Epithelial cell of proximal tubule (primary cell): ENCODE measurements around the gene SDCBP2. TPM values are rescaled to one million over a fixed set of nuclear protein-coding genes. Genes with fewer than 3 reads are reported as not detected.
"Not testable (repeated sequence)": the region's sequence is repeated elsewhere in the genome, so short reads cannot be mapped to it uniquely, and the experiment has no call there.

Source experiments
- DNase-seq: peaks from one replicate; pipeline ENCODE4 v3.0.0-alpha.2; 2011; ENCODE audit warnings: low read depth
- H3K4me3 ChIP-seq: 2 replicates; pipeline ENCODE4 v1.5.1; 2011; ENCODE audit warnings: low read depth, mild to moderate bottlenecking, low read length
- total RNA-seq: library from RNA; depleted of rRNA; stranded (reverse); fragments of >200 nt; gene quantifications from 2 replicates; pipeline ENCODE4 v1.2.3, GENCODE V29; 2015
- TF ChIP-seq, protein P1 (sequence below): conservative IDR thresholded peaks from 2 replicates; pipeline ENCODE4 v1.5.1; 2012; ENCODE audit warnings: low read depth, mild to moderate bottlenecking, low read length

The SDCBP2 gene
- total RNA-seq, 1 donor from 2014 or later, result 5.1 TPM

DNA sequence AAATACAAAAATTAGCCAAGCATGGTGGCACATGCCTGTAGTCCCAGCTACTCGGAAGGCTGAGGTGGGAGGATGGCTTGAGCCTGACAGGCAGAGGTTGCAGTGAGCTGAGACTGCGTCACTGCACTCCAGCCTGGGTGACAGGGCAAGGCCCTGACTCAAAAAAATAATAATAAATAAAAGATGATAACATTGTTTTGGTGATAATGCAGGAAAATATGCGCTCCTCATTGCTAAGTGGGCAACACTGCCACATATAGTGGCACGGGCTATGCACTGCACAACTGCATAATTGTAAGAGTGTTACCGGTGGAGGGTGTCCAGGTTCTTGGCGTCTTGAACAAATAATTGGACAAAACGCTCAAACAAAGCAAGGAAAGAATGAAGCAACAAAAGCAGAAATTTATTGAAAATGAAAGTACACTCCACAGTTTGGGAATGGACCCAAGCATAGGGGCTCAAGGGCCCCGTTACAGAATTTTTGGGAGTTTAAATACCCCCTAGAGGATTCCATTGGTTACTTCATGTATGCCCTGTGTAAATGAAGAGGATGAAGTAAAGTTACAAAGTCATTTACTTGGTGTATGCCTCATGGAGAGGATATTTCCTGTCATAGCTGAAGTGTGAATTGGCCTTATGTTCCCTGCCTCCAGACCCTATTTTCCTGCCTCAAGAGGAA, 14.6 kb upstream of the SDCBP2 start:
- DNase-seq, H3K4me3 ChIP-seq: not testable (repeated sequence)
- TF ChIP-seq, protein P1, sequence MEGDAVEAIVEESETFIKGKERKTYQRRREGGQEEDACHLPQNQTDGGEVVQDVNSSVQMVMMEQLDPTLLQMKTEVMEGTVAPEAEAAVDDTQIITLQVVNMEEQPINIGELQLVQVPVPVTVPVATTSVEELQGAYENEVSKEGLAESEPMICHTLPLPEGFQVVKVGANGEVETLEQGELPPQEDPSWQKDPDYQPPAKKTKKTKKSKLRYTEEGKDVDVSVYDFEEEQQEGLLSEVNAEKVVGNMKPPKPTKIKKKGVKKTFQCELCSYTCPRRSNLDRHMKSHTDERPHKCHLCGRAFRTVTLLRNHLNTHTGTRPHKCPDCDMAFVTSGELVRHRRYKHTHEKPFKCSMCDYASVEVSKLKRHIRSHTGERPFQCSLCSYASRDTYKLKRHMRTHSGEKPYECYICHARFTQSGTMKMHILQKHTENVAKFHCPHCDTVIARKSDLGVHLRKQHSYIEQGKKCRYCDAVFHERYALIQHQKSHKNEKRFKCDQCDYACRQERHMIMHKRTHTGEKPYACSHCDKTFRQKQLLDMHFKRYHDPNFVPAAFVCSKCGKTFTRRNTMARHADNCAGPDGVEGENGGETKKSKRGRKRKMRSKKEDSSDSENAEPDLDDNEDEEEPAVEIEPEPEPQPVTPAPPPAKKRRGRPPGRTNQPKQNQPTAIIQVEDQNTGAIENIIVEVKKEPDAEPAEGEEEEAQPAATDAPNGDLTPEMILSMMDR, result peak; percentile 18

DNA sequence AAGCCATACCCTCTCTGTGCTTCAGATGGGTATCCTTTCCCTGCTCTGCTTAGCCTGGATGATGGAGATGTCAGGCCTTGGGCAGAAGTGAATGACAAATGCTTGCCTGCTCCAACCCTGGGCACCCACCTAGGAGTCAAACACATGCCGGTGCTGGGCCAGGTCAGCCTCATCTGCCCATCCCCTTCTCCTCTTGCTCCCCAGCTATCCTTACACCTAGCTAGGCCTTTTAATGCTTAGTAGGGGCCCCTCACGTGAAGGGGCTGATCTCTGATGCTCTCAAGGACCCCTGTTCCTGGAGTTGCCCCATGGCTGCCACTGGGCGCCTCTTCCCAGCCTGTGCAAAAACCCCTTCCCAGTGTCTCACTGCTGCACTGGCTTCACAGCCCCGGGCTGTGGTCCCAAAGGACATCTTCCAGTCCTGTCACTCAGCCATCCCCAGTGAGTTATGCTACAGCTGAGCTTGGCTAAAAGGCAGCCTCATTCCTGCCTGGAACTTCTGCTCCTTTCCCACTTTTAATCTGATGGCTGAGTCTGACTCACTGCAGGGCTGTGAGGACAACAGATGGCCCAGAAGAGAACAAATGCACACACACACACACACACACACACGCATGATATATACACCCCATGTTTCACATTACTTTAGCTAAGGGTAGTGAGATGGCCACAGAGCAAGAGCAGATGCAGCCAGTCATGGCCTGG, 12.8 kb upstream of the SDCBP2 start:
- no peak for DNase-seq
- TF ChIP-seq, protein P1, result no peak
- no peak overlapping the region for H3K4me3 ChIP-seq

DNA sequence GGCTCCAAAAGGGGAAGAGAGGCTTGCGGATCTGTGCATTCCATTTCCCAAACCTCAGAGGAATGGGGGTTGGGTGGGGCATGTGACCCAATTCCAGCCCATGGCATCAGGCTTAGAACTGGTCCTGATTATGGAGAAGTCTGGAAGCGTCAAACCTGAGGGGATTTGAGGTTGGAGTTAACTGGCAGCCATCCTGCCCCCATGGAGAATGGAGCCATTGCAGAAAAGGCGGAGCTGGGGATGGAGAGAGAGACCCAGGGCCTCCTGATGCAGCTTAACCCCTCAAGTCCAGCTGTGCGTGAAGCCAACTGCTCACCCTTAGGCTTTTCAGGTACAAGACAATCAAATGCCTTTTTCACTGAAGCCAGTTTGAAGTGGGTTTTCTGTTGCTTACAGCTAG, 9.9 kb upstream of the SDCBP2 start:
- no peak overlapping the region for H3K4me3 ChIP-seq
- TF ChIP-seq, protein P1, result no peak
- DNase-seq, result no peak

DNA sequence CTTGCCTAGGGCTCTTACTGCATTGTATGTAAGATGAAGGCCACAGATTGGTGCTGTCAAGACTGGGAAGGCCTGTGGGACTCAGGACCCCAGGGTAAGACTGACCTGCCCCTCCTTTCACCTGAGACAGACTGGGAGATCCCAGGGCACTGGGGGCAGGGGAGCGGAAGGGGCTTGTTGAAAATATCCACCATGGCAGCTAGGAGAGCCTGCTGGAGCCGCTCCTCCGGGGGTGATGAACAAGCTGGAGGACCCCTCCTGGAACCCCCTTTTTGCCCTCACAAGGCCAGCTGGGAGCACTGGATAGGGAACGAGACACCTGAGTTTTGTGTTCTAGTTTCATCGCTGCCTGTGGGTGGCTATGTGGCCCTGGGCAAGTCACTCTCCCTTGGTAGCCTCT, 9.2 kb upstream of the SDCBP2 start:
- DNase-seq, result no peak
- TF ChIP-seq, protein P1, result no peak

DNA sequence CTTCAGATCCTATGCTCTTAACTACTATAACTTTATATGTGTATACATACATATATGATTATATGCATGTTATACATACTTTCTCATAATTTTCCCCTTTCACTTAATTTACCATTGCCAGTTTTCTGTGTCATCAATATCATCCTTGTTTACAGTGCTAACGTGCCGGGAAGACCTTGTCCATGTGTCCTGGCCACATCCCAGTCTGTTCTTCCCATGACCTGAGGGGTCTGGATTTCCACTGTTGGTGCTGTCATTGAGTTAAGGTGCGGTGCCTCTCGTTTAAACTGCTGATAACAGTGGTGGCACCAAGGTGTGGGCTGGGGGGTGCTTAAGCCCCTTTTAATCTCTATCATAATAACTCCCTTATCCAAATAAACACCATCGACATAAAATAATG, 8.5 kb upstream of the SDCBP2 start:
- no peak for DNase-seq
- TF ChIP-seq, protein P1, result no peak
- H3K4me3 ChIP-seq, result no peak overlapping the region

More for the DNA sequence above, 9.2 kb upstream of the SDCBP2 start:
- no peak overlapping the region for H3K4me3 ChIP-seq

DNA sequence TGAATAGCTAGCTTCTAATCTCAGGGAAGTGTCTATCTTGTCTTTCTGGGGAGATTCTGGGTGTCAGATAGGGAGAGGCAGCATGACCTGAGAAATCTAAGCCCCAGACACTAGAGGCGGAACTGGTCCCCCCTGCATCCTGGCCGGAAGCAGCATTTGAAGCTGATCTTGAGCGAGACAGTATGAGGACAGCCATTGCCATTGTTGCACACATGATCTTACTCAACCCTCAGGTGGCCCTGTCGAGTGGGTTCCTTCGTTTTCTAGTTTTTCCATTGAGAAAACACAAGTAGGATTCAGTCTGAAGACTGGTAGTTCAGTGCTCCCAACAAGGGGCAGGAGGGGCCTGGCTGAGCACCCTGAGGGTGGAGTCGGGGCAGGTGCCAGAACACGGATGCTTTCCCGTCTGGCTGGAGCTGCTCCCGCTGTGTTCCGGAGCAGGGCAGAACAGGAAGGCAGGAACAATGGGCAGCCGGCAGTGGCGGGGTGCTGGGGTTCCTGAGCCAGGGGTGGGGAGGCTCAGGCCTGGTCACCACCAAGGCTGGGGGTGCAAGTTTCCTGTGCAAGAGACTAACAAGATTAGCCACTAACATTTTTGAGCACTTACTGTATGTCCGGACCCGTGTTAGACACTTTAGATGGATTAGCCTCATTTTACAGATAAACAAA, 7.9 kb upstream of the SDCBP2 start:
- DNase-seq, result no peak
- H3K4me3 ChIP-seq, result no peak overlapping the region
- TF ChIP-seq, protein P1, result no peak
